DMS 273 (cell line): ENCODE measurements around the gene MBP.
A peak's percentile ranks its signal among the peaks of the same experiment; 100 is the strongest.

ENCODE experiments used
- DNase-seq: peaks from one replicate; lab custom pipeline; 2025; ENCODE audit not compliant: unreplicated experiment; lab: John Stamatoyannopoulos, UW

The MBP gene

DNA sequence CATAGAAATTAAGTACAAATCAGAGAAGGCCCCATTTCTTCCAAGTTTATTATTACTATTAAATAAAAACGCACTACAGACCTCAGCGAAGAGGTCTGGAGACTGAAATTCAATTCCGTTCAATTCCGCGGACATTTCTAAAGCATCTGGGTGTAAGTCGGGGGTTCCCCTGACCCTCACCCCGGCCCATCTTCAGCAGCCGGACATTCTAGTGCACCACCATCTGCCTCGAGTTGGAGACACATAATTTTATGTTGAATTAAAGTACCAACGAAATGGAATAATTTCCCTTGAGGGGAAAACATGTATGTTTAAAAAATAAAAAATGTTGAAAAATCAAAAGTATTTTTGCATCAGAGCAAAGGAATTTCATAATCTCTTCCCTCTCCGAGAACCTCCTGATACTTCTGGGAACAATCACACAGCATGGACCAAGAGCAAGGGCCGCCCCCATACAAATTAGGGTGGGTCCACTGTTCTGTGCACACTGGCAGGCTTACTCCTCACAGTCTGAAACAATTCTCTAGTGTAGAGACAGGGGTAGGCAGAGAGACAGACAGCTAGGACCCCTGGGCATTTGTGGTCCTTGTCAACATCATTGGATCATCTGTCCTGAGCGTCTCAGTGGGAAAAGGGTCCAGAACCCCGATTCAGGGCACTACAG lies 29.3 kb downstream of the MBP start:
- no peak for DNase-seq

DNA sequence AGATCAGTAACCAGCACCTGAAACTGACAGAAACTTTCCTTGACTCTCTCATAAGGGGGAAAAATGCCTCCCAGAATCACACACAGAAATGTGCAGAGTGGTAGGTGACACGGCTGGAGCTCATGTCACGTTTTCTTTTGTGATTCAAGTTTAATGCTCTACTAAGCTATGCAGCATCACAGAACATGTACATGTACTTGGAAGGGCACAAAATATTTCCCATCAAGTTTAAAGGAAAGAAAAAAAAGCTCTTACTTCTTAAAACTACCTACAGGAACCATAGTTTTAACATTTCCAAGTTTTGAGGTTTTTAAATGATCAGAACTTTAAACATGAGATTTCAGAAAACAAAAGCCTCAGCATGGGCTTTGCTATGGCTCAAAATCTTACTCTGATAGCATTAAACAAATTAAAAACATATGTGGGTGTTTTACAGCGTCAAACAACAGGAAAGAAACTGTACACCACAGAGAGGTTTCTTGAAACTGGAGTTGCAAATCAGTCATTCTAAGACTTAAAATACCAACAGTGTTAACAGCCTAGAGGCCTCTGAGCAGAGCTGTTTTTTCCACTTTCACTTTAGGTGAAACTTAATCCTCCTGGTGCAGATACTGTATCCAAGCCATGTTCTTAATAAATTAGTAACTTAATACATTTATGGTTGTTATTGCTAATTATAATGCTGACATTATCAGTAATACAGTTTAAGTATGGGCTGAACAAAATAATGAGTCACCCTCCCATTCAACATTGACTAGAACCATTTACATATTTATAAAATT lies 30.1 kb downstream of the MBP start:
- peak; percentile 43 for DNase-seq

- peak; percentile 14 for DNase-seq
Measured at GRCh38 chr18:77101410-77102258, 30.9 kb downstream of the MBP start.

GRCh38 chr18:77100751-77101355 lies 31.7 kb downstream of the MBP start:
- no peak for DNase-seq

- no peak for DNase-seq
Measured at GRCh38 chr18:77099485-77100370, 32.9 kb downstream of the MBP start.

GRCh38 chr18:77098538-77099174 lies 33.9 kb downstream of the MBP start:
- no peak for DNase-seq

DNA sequence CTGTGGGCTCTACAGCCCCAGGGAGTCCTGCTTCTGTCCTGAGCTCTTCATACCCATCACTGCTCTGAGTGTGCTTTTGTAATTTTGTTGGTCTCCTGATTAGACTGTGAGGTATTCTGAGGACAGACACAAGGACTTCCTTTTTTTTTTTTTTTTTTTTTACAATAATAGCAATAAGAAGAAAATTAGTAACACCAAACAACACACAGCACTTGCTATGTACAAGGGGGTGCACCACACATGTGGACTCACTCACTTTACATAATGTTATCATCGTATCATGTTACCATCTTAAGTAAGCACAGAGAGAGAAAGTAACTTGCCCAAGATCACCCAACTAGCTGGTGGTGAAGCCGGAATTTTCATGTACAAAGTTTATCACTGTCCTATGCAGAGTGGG lies 34.6 kb downstream of the MBP start:
- peak; percentile 11 for DNase-seq

DNA sequence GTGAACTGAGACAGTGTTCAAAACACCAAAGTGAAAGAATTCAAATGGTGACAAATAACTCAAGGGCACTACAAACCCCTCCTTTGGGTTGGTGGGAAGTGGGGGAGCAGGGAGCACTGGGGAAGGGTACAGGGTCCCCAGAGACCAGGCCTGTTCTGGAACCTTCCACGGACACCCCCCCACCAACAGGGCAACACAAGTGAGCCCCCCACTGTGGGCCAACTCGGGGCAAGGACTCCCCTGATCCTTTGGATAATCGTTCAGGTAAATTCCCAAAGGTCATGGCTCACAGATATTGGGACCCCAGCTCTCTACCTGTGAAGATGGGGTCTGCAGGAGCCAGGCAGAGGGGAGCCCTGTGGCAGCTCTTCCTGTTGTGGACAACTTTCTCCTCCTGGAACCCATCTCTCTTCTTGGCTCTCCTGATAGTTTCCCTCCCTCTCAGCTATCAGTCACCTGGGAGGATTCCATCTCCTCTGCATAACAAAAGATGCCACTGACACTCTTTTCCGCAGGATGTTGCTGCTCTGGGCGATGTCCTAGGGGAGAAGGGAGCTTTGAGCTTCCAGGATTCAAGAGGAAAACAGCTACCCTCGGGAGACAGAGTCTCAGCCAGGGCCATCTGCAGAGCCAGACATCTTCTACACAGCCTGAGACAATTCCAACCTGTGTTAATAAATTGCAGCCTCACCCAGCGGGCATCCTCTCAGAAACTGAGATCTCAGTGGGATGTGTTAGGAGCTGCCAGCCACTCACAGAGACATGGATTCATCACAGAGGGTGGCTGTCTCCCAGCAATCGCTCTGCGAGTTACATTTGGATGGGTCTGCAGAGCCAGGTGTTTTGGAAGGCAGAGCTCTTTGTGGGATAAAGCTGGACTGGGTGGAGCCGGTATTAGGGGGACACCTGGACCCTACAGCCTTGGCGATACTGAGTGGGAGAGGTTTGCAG lies 35.4 kb downstream of the MBP start:
- no peak for DNase-seq

DNA sequence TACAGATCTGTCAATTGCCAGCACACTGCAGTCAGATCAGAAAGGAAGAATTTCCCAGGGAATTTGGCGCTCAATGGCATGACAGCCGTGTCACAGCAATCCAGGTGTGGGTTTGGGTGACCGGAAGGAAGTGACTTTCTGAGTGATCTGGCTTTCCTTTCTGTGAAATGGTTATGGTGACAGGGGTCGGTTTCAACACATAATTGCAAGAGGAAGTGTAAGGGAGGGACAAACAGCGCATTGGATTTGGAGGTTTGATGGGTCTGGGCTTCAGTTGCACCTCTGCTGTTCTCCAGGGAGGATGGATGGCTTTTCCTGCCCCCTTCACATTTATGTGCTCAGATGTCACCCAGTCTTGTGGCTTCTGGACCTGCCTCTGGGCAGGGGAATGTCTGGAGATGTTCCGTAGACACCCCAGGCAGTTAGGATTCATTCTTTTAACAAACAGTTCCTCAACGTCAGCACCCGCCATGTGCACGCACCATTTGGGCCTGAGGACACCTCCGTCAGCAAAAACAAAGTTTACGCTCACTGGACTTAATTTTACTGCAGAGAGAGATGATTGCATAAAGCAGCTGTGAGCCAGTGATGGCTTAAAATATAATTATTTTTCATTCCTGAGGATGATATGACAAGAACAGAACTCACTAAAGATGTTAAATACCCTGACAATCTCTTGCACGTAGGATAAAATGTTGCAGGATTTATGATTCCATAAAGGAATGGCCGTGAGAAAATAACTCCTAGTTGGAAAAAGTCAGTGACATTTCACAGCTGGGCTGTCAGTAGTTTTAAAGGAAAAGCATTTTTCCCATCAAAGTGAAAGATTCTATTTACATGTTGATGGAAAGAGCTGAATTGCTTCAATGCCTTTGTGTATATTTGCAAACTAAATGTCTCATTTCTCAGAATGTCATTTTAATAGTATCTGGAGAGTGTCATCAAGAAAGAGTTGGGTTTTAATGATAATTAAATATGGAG lies 36.9 kb downstream of the MBP start:
- no peak for DNase-seq

GRCh38 chr18:77093586-77093985 lies 39.0 kb downstream of the MBP start:
- no peak for DNase-seq

DNA sequence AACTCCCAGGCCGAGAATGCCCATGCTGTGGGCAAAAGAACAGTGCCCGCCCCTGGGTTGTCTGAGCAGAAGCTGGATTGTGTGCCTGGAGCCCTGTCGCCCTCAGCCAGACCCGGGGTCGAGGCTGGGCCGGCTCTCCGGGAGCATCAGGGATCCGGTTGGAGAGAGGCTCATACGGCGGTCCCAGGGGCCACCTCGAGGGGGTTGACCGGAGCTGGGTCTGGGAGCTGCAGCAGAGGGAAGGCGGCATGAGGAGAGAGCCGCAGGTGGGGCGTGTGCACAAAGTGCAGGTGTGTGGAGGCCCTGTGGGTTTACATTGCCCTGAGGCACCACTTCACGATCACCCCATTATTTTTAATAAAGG lies 39.5 kb downstream of the MBP start:
- no peak for DNase-seq

GRCh38 chr18:77092104-77093066 lies 40.2 kb downstream of the MBP start:
- DNase-seq = no peak

GRCh38 chr18:77091366-77091765 lies 41.2 kb downstream of the MBP start:
- DNase-seq = no peak

DNA sequence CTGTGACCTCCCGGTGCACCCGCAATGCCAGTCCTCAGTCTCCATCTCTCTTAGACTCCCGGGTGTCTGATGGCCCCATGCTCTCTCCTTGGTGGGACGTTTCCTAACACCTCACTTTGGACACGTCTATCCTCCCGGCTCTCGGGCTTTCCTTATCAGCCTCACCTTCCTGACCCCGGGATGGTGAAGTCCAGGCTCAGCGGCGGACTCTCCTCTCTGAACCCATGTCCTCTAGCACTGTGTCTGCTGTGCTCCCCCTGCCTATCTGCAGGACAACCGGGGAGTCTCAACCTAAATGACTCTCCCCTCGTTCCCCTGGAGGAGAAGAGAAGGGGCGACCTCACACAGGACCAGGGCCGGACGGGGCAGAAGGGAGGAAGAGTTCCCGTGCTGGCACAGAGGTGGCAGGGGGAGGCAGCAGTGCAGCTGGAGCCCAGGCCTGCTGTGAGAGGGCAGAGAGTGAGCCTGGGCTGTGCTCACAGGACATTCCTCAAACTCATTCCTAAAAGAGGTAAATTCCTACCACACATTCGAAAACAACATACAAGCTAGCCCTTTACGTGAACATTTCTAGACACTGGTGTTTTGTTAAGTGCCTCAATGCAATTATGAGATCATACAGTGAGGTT lies 41.9 kb downstream of the MBP start:
- DNase-seq = no peak

- no peak for DNase-seq
Measured at GRCh38 chr18:77089723-77090285, 42.8 kb downstream of the MBP start.
